A549 (cell line): ENCODE data around the gene PDGFD.

Source experiments
- CEBPB ChIP-seq, 2 experiments: fragments of >200 bp in 1 of 2; sonication (Bioruptor Twin) in 1 of 2; formaldehyde crosslinking in 1 of 2; IDR thresholded peaks; 2 replicates each; pipeline ENCODE4 v1.6.1; 2012 to 2016
- CTCF ChIP-seq: fragments of >200 bp; sonication (Bioruptor Twin); formaldehyde crosslinking; IDR thresholded peaks from 3 replicates; pipeline ENCODE4 v1.5.1; 2016
- EP300 ChIP-seq, 2 experiments: fragments of >200 bp; sonication (Bioruptor Twin); formaldehyde crosslinking; IDR thresholded peaks; 2 replicates in 1 of 2; 3 replicates in 1 of 2; pipeline ENCODE4 v1.6.1; 2016 to 2017
- FOSL2 ChIP-seq, 2 experiments: fragments of 450-650 bp in 1 of 2; fragments of >200 bp in 1 of 2; sonication (Bioruptor Twin) in 1 of 2; formaldehyde crosslinking; IDR thresholded peaks; 2 replicates each; pipeline versions ENCODE4 v1.5.0 to v1.6.1; 2016 to 2020; ENCODE audit warnings: mild to moderate bottlenecking in 1 of 2, moderate library complexity in 1 of 2
- NFE2L2 ChIP-seq: fragments of 150-350 bp; conservative IDR thresholded peaks from 2 replicates; pipeline ENCODE4 v1.6.1; 2014; ENCODE audit warnings: low read length
- POLR2A ChIP-seq: IDR thresholded peaks from 2 replicates; pipeline ENCODE4 v1.6.1; 2012; ENCODE audit warnings: mild to moderate bottlenecking, low read length
- REST ChIP-seq: fragments of 200-600 bp; sonication (generic); IDR thresholded peaks from 2 replicates; pipeline ENCODE4 v1.6.1; 2016; ENCODE audit warnings: antibody characterized with exemption, mild to moderate bottlenecking, moderate library complexity

- TF ChIP-seq POLR2A (no peak), REST (no peak), CTCF (no peak), FOSL2 (IDR thresholded peaks at IDR 0.05) (no peak), FOSL2 (CRISPR knock-in tag; IDR thresholded peaks at IDR 0.05) (no peak), NFE2L2 (no peak), EP300 (IDR thresholded peaks at IDR 0.05) (no peak), CEBPB (IDR thresholded peaks at IDR 0.05) (no peak)
Observed at GRCh38 chr11:104098555-104098954, 65.4 kb downstream of the PDGFD start.
